ENCODE results near the gene AGMO.

DNA sequence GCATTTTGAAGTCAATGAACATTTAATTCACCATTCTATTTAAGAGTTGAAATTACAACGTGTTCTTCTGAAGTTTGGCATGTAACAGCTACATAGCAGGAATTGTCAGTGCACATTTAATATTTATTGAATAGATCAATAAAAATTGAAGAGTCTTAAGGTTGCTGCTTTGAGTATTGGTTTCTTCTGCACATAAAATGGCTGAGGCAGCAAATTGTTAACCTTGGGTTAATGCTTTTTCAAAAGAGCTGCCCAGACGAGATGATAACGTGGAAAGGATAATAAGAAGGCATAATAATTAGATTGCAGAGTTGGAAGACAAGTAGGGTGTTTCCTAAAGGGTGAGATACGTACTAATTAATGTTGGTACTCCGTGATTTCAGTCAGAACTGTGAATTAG lies 203.7 kb downstream of the AGMO start:
- no peak for TF ChIP-seq POLR2AphosphoS5 (IDR thresholded peaks at IDR 0.05)
- no peak for TF ChIP-seq POLR2A (IDR thresholded peaks at IDR 0.05)

Measured in breast epithelium (tissue), 3 donors.